ENCODE data around the gene CNGA4. TPM values are rescaled to one million over a fixed set of nuclear protein-coding genes. Genes with fewer than 3 reads are reported as not detected.
A peak's percentile ranks its signal among the peaks of the same experiment; 100 is the strongest.

Gene CNGA4
- total RNA-seq (2021; ENCODE audit: unreplicated experiment) (0.27 TPM), Bru-seq, nascent RNA (percentile 32 among the genes with signal in this experiment), BruChase-seq, experiment 1, labeled RNA remaining after a 6-hour chase (percentile 39 among the genes with signal in this experiment), BruChase-seq, experiment 2, labeled RNA remaining after a 2-hour chase (percentile 36 among the genes with signal in this experiment)
- 0.15 and 0.31 TPM in 2 replicates for polyA plus RNA-seq (2012)
- long read RNA-seq, partial matches to known transcripts, result 0 of 1 reads
- long read RNA-seq, other reads (novel, unspliced or antisense), result 1 of 1 reads

- intact Hi-C loops (cut with micrococcal nuclease), result no loop called here
Measured at GRCh38 chr11:6238902-6239301, at the start of gene CNGA4. CNGA4 (plus strand) TSS chr11:6239089; CDS start chr11:6239207, 118 bp downstream.

More at GRCh38 chr11:6238902-6239301, at the start of gene CNGA4:
- Histone ChIP-seq H3K27me3 (ENCODE audit: insufficient read depth, low read length) (no peaks in the 10 kb centered on the region), H3K4me3 (replicated peaks in 1 of 2; ENCODE audit: low read depth in 1 of 2, low read length in 2 of 2) (no peak within 1 kb of the TSS), H4K20me1 (ENCODE audit: insufficient read depth) (no peaks in the 10 kb centered on the region), H3K4me2 (ENCODE audit: low read length) (no peak within 1 kb of the TSS), H3K36me3 (ENCODE audit: control insufficient read depth in 1 of 2, insufficient read depth in 2 of 2, low read length in 2 of 2) (no peaks in the 10 kb centered on the region), H3K27ac (ENCODE audit: low read depth, low read length) (no peak within 1 kb of the TSS), H3K9me2 (ENCODE audit: insufficient read depth) (no peaks in the 10 kb centered on the region), H3K79me2 (ENCODE audit: insufficient read depth, low read length) (peaks cover 5% of the 10 kb centered on the region), H3K4me1 (ENCODE audit: control insufficient read depth in 1 of 2, insufficient read depth in 2 of 2, low read length in 2 of 2) (peaks cover 0 to 5% of the 10 kb centered on the region in 2 experiments; a peak in 1 of 4 replicates), H2AFZ (ENCODE audit: low read depth, low read length, poor library complexity, severe bottlenecking) (no peak within 1 kb of the TSS), H3K9ac (ENCODE audit: low read length) (no peak within 1 kb of the TSS), H3K9me3 (ENCODE audit: control insufficient read depth in 1 of 2, insufficient read depth in 1 of 2, low read depth in 1 of 2, low read length in 2 of 2) (no peaks in the 10 kb centered on the region)
- ATAC-seq, result no peak
- no TSS peak for BruUV-seq (replicated peaks)
- ChIA-PET POLR2A (no interaction called here), CTCF (interaction anchor here (2.7 kb wide), 1 partner anchor 13 kb away, joined by 11 read pairs; no protein-coding TSS in a partner anchor), RAD21 (ENCODE audit: low non-redundant PET in 1 of 2, low total read pairs in 2 of 2, uncharacterized antibody in 2 of 2, unreplicated experiment in 2 of 2) (no interaction called here)
- TF ChIP-seq CTCF (IDR thresholded peaks at IDR 0.05 in 2 of 3, conservative IDR thresholded peaks at IDR 0.05 in 1 of 3; ENCODE audit: borderline replicate concordance in 1 of 3, insufficient read depth in 1 of 3, low read depth in 2 of 3, low read length in 2 of 3) (0 out of 6 replicates have a peak, but pooled peaks of 1 of the 3 experiments have one; percentile 5), YY1 (IDR thresholded peaks at IDR 0.05; ENCODE audit: extremely low read depth, insufficient replicate concordance, low read depth, low read length) (no peak)
- no peak for DNase-seq (ENCODE audit: low read depth, low spot score)

Data from HCT116 (cell line).